ENCODE data around the gene LRP8. TPM values are rescaled to one million over a fixed set of nuclear protein-coding genes. Genes with fewer than 3 reads are reported as not detected.

LRP8 gene
- total RNA-seq, 2 experiments from 2014 or later = 65.1 to 82.5 TPM

DNA sequence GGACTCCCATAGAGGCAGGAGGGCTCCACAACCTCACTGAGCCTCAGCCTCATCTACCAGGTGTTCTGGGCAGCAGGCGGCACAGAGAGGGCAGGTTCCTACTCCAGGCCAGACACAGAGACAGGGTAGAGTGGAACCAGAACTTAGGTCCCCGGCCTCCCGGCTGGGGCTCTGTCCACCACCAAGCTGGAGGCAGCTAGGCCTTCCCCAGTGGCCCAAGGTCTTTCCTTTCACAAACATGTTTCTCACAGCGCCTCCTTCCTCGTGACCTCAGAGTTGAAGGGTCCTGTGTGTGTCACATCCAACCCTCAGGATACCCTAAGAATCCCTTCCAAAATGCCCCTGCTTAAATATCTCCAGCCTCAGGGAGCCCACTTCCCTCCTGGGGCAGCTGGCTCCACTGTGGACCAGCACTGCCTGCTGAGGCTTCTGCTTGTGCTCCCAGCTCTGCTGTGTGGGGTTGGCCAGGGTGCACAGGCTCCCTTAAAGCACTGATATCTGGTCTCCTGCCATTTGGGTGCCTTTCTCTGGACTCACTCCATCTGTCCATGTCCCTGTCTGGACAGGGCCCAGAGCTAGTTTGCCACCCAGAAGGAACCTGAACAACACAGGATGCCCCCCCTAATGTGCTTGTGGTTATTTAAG, 56.3 kb downstream of the LRP8 start:
- no peaks in the 10 kb centered on the region for H3K4me1 Mint-ChIP-seq
- H3K27ac Mint-ChIP-seq = no peak overlapping the region
- DNase-seq (no peak), ATAC-seq (no peak)
- CTCF ChIA-PET = interaction anchor here (1.4 kb wide), 1 partner anchor 121 kb away, joined by 6 read pairs; no protein-coding TSS in a partner anchor
- H3K27me3 Mint-ChIP-seq = no peaks in the 10 kb centered on the region
- H3K4me3 Mint-ChIP-seq = no peak overlapping the region
- no peaks in the 10 kb centered on the region for H3K9me3 Mint-ChIP-seq (ENCODE audit: low read depth)
- H3K36me3 Mint-ChIP-seq = peaks cover 28% of the 10 kb centered on the region

DNA sequence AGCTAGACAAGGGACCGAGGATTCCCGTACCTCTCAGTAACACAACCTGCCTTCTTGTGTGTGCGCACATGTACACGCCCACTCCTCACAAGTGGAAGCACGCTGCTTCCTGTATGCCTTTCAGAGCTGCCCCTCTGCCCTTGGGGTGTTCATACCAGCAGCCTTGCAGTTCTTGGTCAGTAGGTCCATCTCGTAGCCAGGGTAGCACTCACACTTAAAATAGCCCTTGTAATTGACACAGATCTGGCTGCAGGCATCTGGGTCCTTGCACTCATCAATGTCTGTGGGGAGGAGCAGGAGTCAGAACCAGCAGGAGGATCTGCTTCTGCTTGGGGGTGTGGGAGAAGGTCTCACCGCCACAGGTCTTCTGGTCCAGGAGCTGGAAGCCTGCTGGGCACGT, 57.0 kb downstream of the LRP8 start:
- ATAC-seq (no peak), DNase-seq (no peak)
- Mint-ChIP-seq H3K4me3 (no peak overlapping the region), H3K4me1 (no peaks in the 10 kb centered on the region), H3K27ac (no peak overlapping the region), H3K27me3 (no peaks in the 10 kb centered on the region), H3K36me3 (peaks cover 32% of the 10 kb centered on the region), H3K9me3 (ENCODE audit: low read depth) (no peaks in the 10 kb centered on the region)
- CTCF ChIA-PET = interaction anchor here (0.9 to 1.4 kb wide), 2 partner anchors 8 to 122 kb away, joined by 4 to 6 read pairs; no protein-coding TSS in a partner anchor

DNA sequence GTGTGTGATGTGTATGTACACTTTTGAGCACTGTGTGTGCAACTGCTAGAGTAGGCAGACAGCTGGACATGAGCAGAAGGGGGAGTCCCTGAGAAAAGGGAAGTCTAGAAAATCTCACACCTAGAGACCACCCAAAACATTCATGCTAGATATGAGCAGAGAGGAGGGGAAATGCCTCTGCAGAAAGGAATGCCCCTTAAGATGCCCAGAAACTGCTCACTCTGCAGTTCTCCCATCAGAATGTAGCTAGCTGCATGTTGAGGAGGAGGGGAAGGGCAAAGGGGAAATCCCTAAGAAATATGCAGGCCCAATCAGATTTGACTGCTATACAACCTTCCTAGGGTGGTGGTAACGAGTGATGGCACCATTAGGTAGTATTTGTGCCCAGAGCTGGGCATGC, 57.8 kb downstream of the LRP8 start:
- Mint-ChIP-seq H3K4me3 (no peak overlapping the region), H3K27ac (no peak overlapping the region), H3K27me3 (no peaks in the 10 kb centered on the region), H3K9me3 (ENCODE audit: low read depth) (no peaks in the 10 kb centered on the region), H3K36me3 (peaks cover 33% of the 10 kb centered on the region), H3K4me1 (no peaks in the 10 kb centered on the region)
- CTCF ChIA-PET = interaction anchor here (0.9 kb wide), 1 partner anchor 9 kb away, joined by 4 read pairs; no protein-coding TSS in a partner anchor
- no peak for ATAC-seq
- DNase-seq = no peak

DNA sequence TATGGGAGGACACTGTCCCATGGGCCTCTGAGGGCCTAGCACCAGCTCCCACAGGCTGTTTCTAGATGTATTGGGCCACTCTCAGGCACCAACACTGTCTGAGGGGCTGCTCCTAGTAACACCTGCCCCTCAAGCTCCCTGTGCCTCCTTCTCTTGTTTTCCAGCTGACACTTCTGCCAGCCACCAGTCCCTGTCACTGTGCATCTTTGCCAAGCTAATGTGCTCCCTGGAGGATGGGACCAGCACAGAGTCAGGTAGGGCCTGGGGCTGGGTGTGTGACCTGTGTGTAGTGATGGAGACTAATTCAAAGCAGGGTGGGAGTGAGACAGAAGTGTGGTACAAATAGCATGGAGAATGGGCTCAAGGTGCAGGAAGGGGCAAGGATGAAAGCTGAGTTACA, 60.1 kb downstream of the LRP8 start:
- Mint-ChIP-seq H3K27me3 (no peaks in the 10 kb centered on the region), H3K4me1 (no peaks in the 10 kb centered on the region), H3K27ac (no peak overlapping the region), H3K36me3 (peaks cover 42% of the 10 kb centered on the region), H3K9me3 (ENCODE audit: low read depth) (no peaks in the 10 kb centered on the region), H3K4me3 (no peak overlapping the region)
- DNase-seq = no peak
- no peak for ATAC-seq
- CTCF ChIA-PET = interaction anchor here (1.4 kb wide), 1 partner anchor 11 kb away, joined by 4 read pairs; no protein-coding TSS in a partner anchor

DNA sequence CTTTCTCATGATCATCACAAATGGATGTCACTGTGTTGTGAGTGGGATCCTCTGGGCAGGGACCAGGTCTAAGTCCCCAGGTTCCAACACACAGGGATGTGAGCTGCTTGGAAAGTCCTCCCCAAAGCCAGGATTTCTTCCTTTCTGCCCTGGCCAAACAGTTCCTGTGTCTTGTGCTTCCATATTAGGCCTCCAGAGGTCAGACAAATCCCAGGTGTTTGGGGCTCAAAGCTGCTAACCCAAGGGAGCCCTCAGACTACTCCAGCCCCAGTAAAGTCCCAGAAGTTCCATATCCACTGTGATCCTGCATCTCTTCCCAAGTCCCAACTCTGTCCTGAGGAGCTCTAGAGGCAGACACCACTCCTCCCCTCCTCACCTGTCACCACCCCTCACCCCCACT, 61.8 kb downstream of the LRP8 start:
- H3K36me3 Mint-ChIP-seq = peaks cover 42% of the 10 kb centered on the region
- H3K9me3 Mint-ChIP-seq (ENCODE audit: low read depth) = no peaks in the 10 kb centered on the region
- H3K27me3 Mint-ChIP-seq = no peaks in the 10 kb centered on the region
- DNase-seq (no peak), ATAC-seq (no peak)
- H3K4me3 Mint-ChIP-seq = no peak overlapping the region
- H3K4me1 Mint-ChIP-seq = no peaks in the 10 kb centered on the region
- no peak overlapping the region for H3K27ac Mint-ChIP-seq
- CTCF ChIA-PET = interaction anchor here (0.5 to 1.4 kb wide), 3 partner anchors 12 to 527 kb away, joined by 3 to 5 read pairs (median 3); no protein-coding TSS in a partner anchor

DNA sequence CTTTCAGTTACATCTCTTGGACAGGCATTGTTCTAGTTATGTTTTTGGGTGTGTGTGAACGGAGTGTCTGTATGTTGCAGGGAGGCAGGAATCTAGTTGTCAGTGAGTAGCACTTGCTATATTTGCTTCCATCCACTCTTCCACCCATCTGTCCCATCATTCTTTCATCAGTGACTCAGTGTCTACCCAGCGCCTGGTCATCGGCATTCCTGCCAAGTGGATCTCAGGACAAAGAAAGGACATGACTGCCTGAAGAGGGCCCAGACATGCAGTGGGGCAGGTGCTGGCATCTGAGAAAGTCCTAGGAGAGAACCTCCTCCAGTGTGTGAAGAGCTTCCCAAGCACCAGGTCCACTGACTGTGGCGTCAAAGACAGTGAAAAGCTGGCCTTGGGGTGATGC, 62.3 kb downstream of the LRP8 start:
- peaks cover 46% of the 10 kb centered on the region for H3K36me3 Mint-ChIP-seq
- no peaks in the 10 kb centered on the region for H3K4me1 Mint-ChIP-seq
- H3K4me3 Mint-ChIP-seq = no peak overlapping the region
- H3K27me3 Mint-ChIP-seq = no peaks in the 10 kb centered on the region
- CTCF ChIA-PET = interaction anchor here (1.3 to 1.4 kb wide), 2 partner anchors 13 to 128 kb away, joined by 3 to 5 read pairs; no protein-coding TSS in a partner anchor
- no peaks in the 10 kb centered on the region for H3K9me3 Mint-ChIP-seq (ENCODE audit: low read depth)
- ATAC-seq = no peak
- H3K27ac Mint-ChIP-seq = no peak overlapping the region
- no peak for DNase-seq

DNA sequence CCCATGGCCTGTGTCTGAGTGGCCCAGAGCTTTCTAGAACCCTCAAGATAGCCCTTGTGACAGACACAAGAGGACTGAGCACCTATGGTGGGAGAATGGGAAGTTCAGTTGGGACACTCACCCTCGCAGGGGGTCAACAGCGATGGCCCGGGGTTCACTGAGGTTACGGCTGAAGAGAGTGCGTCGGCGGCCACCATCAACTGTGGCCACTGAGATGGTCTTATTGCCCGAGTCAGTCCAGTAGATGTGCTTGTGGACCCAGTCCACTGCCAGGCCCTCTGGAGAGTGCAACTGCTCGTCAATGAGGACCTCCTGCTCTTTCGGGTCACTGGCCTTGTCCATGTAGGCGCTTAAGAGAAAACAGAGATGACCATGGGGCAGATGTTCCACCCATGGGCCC, 63.8 kb downstream of the LRP8 start:
- no peak overlapping the region for H3K27ac Mint-ChIP-seq
- no peak overlapping the region for H3K4me3 Mint-ChIP-seq
- H3K4me1 Mint-ChIP-seq = no peaks in the 10 kb centered on the region
- CTCF ChIA-PET = interaction anchor here (0.9 kb wide), 1 partner anchor 14 kb away, joined by 3 read pairs; no protein-coding TSS in a partner anchor
- DNase-seq (no peak), ATAC-seq (no peak)
- H3K9me3 Mint-ChIP-seq (ENCODE audit: low read depth) = no peaks in the 10 kb centered on the region
- peaks cover 47% of the 10 kb centered on the region for H3K36me3 Mint-ChIP-seq
- H3K27me3 Mint-ChIP-seq = no peaks in the 10 kb centered on the region

DNA sequence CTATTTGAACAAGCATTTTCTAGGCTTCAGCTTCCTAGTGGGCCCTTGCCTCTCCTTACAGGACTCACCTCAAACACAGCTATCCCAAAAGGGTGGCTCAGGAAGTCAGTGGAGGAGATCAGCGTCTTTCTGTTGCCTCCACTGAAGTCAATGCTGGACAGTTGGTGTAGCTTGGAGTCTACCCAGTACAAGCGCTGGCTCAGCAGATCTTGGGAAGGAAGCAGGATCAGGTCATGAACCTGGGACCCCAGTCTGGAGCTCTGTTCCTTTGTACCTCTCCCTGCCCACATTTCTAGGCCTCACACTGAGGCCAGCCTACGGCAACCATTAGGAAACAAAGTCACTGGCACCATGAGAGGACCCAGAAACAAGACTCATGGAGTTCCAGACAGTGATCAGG, 65.9 kb downstream of the LRP8 start:
- Mint-ChIP-seq H3K36me3 (peaks cover 50% of the 10 kb centered on the region), H3K4me1 (no peaks in the 10 kb centered on the region), H3K27me3 (no peaks in the 10 kb centered on the region), H3K9me3 (ENCODE audit: low read depth) (no peaks in the 10 kb centered on the region), H3K4me3 (no peak overlapping the region), H3K27ac (no peak overlapping the region)
- no peak for DNase-seq
- ATAC-seq = no peak
- CTCF ChIA-PET = no interaction called here

DNA sequence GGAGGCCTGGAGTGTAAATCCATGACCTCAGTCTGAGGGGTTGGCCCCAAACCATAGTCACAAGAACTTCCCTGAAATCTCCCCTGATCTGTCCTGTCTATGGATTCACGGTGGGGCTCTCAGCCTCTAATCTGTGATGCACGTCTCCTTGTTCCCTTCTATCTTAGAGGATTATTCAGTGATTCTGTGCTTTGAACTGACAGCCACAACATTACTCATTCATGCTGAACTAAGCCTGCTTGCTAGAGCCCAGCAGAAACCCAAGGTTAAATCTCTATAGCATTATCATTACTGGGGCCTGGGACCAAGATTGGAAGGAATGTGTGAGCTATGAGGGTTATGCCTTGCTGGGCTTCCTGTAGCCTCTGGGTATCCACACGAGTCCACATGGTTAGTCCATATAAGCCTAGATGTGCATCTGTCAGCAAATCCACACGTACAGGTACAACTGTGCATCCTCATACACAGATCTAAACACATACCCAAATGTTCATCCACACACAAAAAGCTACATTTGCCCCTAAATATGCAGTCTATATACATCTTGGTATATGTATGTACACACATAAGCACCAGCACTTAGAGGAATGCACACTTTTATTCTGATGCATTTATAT, 67.1 kb downstream of the LRP8 start:
- H3K4me3 Mint-ChIP-seq = no peak overlapping the region
- no peaks in the 10 kb centered on the region for H3K27me3 Mint-ChIP-seq
- no peak overlapping the region for H3K27ac Mint-ChIP-seq
- CTCF ChIA-PET = no interaction called here
- H3K36me3 Mint-ChIP-seq = peaks cover 46% of the 10 kb centered on the region
- DNase-seq (no peak), ATAC-seq (no peak)
- H3K4me1 Mint-ChIP-seq = no peaks in the 10 kb centered on the region
- no peaks in the 10 kb centered on the region for H3K9me3 Mint-ChIP-seq (ENCODE audit: low read depth)

DNA sequence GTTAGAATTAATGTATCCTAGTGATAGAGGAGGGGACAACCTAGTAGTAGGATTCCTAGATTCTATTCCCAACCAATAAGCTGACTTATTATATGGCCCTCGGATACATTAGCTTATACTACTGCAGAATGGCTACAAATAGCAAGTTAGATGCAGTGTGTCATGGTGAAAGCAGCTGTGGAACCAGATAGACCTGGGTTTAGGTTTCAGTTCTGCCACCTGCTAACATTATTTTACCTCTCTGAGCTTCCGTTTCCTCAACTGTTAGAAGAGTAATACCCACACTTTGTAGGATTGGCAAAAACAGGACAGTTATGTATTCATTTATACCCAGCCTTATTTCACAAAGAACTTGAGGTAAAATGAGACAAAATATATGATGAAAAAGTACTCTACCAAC, 67.9 kb downstream of the LRP8 start:
- Mint-ChIP-seq H3K4me3 (no peak overlapping the region), H3K4me1 (no peaks in the 10 kb centered on the region)

DNA sequence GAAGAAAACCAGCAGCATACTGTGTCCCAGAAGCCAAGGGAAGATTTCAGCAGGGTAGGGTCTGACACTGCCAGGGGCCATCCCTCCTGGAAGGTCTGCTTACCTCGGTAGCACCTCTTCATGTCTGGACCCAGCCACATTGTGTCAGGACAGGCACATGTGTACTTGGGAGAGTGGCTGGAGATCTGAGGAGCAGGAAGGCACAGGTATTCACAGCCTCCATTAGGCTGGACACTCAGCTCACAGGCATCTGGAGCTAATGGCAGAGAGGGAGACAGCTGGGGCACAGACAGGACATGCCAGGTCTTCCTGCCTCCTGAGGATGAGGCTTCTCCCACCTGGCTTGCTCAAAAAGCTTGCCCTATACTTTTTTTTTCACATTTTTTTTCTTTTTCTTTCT, 69.7 kb downstream of the LRP8 start:
- no peak overlapping the region for H3K4me3 Mint-ChIP-seq
- DNase-seq (no peak), ATAC-seq (no peak)
- H3K9me3 Mint-ChIP-seq (ENCODE audit: low read depth) = no peaks in the 10 kb centered on the region
- no peak overlapping the region for H3K27ac Mint-ChIP-seq
- no peaks in the 10 kb centered on the region for H3K27me3 Mint-ChIP-seq
- CTCF ChIA-PET = no interaction called here
- H3K36me3 Mint-ChIP-seq = peaks cover 43% of the 10 kb centered on the region
- H3K4me1 Mint-ChIP-seq = no peaks in the 10 kb centered on the region

More for the DNA sequence above, 67.9 kb downstream of the LRP8 start:
- CTCF ChIA-PET = interaction anchor here (1.5 kb wide), 1 partner anchor 18 kb away, joined by 5 read pairs; no protein-coding TSS in a partner anchor
- Mint-ChIP-seq H3K9me3 (ENCODE audit: low read depth) (no peaks in the 10 kb centered on the region), H3K36me3 (peaks cover 45% of the 10 kb centered on the region), H3K27ac (no peak overlapping the region), H3K27me3 (no peaks in the 10 kb centered on the region)
- ATAC-seq = no peak
- DNase-seq = no peak

DNA sequence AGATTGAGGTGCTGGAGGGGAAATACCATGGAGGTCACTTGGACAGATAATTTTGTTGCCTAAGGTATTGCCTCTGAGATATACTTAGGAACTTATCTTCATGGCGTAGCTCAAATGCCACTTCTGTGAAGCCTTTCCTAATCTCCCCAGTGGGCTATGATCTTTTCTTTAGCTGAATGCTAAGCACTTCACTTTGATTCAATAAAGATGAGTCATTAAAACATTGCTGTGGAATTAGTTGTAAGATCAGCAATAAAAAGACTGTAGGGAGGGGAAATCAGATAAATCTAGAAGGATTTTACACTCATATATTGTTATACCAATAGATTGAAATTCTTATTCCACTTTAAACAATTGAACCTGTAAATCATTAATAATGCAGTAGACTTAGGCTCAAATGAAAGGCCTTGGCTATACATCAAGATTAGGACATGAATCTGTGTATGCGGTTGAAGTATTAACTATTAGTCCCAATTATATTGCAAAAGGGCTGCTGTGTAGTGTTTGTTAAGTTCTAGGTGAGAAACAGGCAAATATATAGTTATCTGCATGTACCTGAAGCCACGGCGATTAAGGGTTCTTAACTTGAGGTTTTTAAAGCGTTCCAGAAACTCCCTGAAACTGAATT, 70.3 kb downstream of the LRP8 start:
- H3K4me1 Mint-ChIP-seq = no peaks in the 10 kb centered on the region
- H3K36me3 Mint-ChIP-seq = peaks cover 43% of the 10 kb centered on the region
- DNase-seq = no peak
- CTCF ChIA-PET = no interaction called here
- H3K27me3 Mint-ChIP-seq = no peaks in the 10 kb centered on the region
- H3K4me3 Mint-ChIP-seq = no peak overlapping the region
- no peak for ATAC-seq
- H3K27ac Mint-ChIP-seq = no peak overlapping the region
- H3K9me3 Mint-ChIP-seq (ENCODE audit: low read depth) = no peaks in the 10 kb centered on the region

DNA sequence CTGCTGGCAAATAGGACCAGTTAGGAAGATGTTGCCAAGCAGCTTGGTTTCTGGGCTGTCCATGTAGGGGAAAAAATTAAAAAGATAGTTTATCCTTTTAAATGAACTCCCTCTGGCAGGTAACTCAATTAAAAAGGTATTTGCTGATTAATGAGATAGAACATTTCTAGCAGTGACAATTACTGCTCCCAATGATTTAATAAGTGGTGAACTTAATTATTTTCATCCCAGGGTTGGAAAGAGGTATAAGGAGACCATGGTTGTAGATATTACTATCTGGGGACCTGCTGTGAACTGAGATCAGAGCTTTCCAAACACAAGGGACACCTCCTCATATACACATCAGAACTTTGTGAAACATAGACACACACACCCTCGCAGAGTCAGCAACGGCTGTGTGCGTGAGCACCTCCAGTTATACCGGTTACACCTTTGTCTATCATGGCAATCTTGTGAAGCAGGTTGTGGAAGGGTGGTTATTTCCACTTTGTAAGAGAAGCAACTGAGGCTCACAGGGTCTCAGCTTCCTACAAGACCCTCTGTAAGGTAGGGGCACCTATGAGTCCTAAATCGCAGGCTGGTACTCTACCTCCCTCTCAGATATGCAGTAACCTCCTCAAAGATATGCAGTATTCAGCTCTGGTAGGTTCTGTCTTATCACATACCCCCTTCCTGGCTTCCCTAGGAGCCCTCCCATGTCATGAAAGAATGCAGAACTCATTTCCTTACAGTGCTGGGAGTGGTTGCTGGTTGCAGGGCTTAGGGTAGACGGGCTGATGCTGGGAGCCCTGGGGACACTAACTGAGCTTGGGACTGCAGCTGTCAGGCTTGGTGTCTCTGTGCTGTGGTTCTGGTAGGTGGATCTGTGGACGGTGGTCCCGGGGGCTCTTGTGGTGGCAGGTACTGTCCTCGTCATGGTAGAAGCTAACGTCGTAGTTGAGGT, 71.1 kb downstream of the LRP8 start:
- H3K27me3 Mint-ChIP-seq = no peaks in the 10 kb centered on the region
- no peak for DNase-seq
- CTCF ChIA-PET = interaction anchor here (1.0 to 1.1 kb wide), 2 partner anchors 22 to 137 kb away, joined by 3 to 4 read pairs; no protein-coding TSS in a partner anchor
- H3K4me1 Mint-ChIP-seq = no peaks in the 10 kb centered on the region
- no peak for ATAC-seq
- H3K4me3 Mint-ChIP-seq = no peak overlapping the region
- H3K9me3 Mint-ChIP-seq (ENCODE audit: low read depth) = no peaks in the 10 kb centered on the region
- H3K36me3 Mint-ChIP-seq = peaks cover 43% of the 10 kb centered on the region
- no peak overlapping the region for H3K27ac Mint-ChIP-seq
